GM12874 (cell line): ENCODE results near the gene SNHG17.

ENCODE experiments used
- CTCF ChIP-seq: IDR thresholded peaks from 2 replicates; pipeline ENCODE4 v1.5.1; 2011; ENCODE audit warnings: low read depth, mild to moderate bottlenecking, control low read depth, low read length, moderate library complexity; ENCODE audit not compliant: insufficient read depth

Gene SNHG17

GRCh38 chr20:38386004-38386403 is 49.1 kb downstream of the SNHG17 start:
- TF ChIP-seq CTCF = no peak

- no peak for TF ChIP-seq CTCF
These were observed 52.0 kb downstream of the SNHG17 start for GRCh38 chr20:38383147-38383546.

GRCh38 chr20:38377039-38377685 is 58.0 kb downstream of the SNHG17 start:
- TF ChIP-seq CTCF = no peak

GRCh38 chr20:38373898-38374297 is 61.2 kb downstream of the SNHG17 start:
- no peak for TF ChIP-seq CTCF

- TF ChIP-seq CTCF = no peak
These were observed 61.8 kb downstream of the SNHG17 start for GRCh38 chr20:38373231-38373867.

GRCh38 chr20:38372806-38373205 is 62.3 kb downstream of the SNHG17 start:
- no peak for TF ChIP-seq CTCF
